GM19025 (cell line): ENCODE results near the gene HCN3.
"Not testable (repeated sequence)": the region's sequence is repeated elsewhere in the genome, so short reads cannot be mapped to it uniquely, and the experiment has no call there.

Source experiments
- ATAC-seq: cut with Tn5 transposase; IDR thresholded peaks from one replicate; pipeline ENCODE4 v1.9.1; 2021; ENCODE audit warnings: mild to moderate bottlenecking, low read depth, moderate library complexity; ENCODE audit not compliant: unreplicated experiment

The HCN3 gene

DNA sequence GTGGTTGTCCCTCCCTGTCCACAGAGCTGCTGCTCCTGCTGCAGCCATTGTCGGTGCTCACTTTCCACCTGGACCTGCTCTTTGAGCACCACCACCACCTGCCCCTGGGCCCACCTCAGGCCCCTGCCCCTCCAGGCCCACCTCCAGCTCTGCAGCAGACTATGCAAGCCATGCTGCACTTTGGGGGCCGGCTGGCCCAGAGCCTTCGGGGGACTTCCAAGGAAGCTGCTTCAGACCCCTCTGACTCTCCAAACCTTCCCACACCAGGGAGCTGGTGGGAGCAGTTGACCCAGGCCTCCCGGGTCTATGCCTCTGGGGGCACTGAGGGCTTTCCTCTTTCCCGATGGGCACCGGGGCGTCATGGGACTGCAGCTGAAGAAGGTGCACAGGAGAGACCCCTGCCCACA is 49.4 kb downstream of the HCN3 start:
- no peak for ATAC-seq

GRCh38 chr1:155327981-155328380 is 50.7 kb downstream of the HCN3 start:
- ATAC-seq, result no peak

- ATAC-seq, result not testable (repeated sequence)
Observed at GRCh38 chr1:155328856-155329255, 51.6 kb downstream of the HCN3 start.

GRCh38 chr1:155329980-155330598 is 52.8 kb downstream of the HCN3 start:
- no peak for ATAC-seq

DNA sequence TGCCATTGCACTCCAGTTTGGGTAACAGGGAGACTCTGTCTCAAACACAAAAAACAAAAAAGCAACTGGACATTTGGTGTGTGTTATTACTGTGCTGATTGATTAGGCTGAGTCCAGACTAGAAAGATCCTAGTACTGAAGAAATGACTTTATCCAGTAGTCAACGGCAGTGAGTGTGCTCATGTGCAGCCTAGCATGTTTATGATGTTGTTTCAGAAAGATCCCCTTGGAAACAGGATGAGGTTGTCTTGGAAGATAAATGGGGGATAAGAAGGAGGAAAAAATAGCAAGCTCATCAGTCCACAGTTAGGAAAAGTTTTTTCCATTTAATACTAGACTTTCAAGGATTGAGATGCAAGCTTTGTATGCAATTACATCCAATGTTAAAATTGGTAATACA is 57.7 kb downstream of the HCN3 start:
- ATAC-seq, result no peak
